CD4-positive, alpha-beta T cell treated with Interleukin-4 for 1 hour (primary cell): ENCODE data around the gene TMEM44.

ENCODE experiments used
- DNase-seq, 2 donors: peaks; one replicate each; pipeline ENCODE4 v3.0.0-alpha.2; 2020 to 2022

Gene TMEM44

GRCh38 chr3:194575484-194576210 lies 57.6 kb downstream of the TMEM44 start:
- DNase-seq, result no peak

- DNase-seq, result no peak
Measured at GRCh38 chr3:194574639-194575483, 58.4 kb downstream of the TMEM44 start.

- DNase-seq, result peak; percentile 49 to 50
Measured at GRCh38 chr3:194573680-194574437, 59.4 kb downstream of the TMEM44 start.

GRCh38 chr3:194572944-194573491 lies 60.2 kb downstream of the TMEM44 start:
- DNase-seq, result no peak

DNA sequence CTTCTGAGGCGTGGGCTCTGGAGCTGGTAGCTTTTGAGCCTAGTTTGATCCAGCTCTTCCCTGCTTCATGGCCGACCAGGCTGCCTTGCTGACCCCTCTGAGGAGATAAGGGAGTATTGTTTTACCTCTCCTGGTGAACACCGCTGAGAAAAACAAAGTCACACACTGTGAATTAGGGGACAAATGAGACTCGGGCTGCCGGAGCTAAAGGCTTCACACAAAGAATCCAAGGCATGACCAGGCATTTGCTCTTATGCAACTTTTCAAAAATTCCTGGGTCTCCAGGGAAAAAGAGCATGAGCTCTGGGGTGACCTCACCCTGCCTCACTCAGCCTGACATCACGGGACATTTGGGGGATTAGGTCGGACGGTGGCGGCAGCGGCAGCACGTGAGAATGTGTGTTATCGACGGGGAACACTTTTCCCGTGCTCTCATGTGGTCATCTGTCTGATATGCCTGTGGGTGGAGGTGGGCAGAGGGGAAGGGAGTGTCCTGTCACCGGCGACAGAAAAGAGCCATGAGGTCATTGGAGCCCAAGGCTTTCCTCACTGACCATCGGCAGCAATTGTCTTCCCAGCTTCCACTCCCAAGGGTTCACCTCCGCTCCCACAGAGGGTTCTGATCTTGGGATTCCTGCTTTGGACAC lies 61.0 kb downstream of the TMEM44 start:
- DNase-seq, result peak in 1 of 2 donors; percentile 57

- no peak for DNase-seq
Measured at GRCh38 chr3:194571491-194572142, 61.6 kb downstream of the TMEM44 start.

DNA sequence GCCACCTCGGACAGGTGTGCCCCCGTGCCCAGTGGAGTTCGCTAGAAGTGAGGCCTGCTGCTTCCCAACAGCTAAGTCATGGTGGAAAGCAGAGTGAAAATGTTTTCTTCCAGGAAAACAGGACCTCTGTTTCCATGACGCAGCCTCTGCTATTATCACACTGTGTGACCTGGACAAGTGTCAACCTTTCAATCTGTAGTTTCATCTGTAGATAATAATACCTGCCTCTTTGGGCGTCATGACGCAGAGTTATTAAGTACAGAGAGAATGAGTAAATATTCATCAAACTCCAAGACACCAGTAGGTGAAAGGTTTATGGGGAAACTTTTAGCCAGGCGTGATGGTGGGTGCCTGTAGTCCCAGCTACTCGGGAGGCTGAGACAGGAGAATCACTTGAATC lies 62.3 kb downstream of the TMEM44 start:
- no peak for DNase-seq

- no peak for DNase-seq
Measured at GRCh38 chr3:194570235-194570634, 63.0 kb downstream of the TMEM44 start.

- DNase-seq, result no peak
Measured at GRCh38 chr3:194569252-194569651, 64.0 kb downstream of the TMEM44 start.

DNA sequence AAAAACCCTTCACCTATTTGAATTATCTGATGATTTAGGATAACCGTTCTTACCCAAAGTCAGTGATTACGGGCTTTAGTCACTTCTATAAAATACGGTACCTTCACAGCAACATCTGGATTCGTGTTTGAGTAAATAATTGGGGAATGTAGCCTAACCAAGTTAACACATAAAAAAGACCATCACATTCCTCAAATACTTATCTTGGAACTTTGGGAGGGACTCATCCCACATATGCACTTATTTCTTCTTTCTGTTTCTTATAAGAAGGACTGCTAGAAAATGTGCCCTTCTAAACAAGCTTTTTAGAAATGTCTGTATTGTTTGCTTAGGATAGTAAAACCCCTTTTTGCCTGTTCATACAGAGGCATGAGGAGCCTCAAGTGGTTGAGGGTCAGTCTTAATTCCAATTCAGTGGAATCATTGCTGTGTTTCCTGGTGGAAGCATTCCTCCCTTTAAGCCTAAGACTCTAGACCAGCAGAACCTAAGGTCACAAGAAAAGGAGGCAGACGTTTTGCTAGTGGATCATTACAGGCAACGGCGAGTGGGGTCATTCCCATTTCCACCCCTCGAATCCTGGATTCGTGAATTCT lies 67.5 kb downstream of the TMEM44 start:
- DNase-seq, result no peak

- no peak for DNase-seq
Measured at GRCh38 chr3:194562986-194563385, 70.2 kb downstream of the TMEM44 start.

DNA sequence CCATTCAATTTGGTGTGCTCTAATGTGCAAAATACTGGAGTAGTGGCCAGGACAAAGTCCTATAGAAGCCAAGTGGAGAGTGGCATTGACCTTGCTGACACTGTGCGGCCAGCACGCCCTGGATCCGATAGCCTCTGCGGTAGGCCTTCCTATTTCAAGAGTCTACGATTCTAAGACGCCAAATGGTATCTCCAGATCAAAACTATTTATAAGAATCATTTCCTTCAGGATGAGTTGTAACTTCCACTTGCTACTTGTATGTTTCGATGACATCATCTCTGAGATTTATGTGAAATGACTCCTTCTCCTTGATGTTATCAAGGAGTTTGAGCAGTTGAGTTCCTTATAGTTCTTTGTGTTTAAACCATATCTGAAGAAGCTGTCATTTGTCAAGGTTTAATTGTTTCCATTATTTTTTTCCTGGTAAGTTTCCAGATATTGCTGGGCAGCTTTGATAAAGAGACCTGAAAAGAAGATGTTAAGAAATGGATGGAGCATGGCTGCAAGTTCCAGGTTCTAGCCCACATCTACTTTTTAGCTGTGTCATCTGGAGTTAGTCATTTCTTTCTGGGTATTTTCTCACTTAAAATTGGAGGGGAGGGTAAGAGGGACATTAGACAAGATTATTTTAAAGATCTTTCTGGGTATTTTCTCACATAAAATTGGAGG lies 71.8 kb downstream of the TMEM44 start:
- no peak for DNase-seq

- no peak for DNase-seq
Measured at GRCh38 chr3:194560047-194560446, 73.2 kb downstream of the TMEM44 start.

DNA sequence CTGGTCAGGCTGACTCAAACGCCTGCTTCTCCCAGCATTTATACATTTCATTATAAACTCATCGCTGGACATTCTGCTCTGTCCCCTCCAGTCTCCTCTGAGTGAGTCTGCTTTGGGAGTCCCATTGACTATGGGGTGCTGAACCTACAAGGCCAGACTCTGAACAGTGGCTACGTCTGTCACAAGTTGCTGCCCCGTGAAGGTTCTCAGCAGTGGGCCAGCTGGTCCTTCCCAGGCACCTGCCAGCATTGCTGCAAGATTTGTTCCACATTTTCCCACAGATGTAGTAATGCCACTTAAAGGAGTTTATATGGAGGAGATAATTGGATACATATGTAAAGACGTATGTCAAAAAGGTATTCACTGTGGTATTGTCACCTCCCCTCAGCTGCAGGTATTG lies 73.7 kb downstream of the TMEM44 start:
- no peak for DNase-seq

- peak in 1 of 2 donors; percentile 12 for DNase-seq
Measured at GRCh38 chr3:194556086-194557056, 76.8 kb downstream of the TMEM44 start.

- no peak for DNase-seq
Measured at GRCh38 chr3:194555175-194556062, 77.8 kb downstream of the TMEM44 start.

DNA sequence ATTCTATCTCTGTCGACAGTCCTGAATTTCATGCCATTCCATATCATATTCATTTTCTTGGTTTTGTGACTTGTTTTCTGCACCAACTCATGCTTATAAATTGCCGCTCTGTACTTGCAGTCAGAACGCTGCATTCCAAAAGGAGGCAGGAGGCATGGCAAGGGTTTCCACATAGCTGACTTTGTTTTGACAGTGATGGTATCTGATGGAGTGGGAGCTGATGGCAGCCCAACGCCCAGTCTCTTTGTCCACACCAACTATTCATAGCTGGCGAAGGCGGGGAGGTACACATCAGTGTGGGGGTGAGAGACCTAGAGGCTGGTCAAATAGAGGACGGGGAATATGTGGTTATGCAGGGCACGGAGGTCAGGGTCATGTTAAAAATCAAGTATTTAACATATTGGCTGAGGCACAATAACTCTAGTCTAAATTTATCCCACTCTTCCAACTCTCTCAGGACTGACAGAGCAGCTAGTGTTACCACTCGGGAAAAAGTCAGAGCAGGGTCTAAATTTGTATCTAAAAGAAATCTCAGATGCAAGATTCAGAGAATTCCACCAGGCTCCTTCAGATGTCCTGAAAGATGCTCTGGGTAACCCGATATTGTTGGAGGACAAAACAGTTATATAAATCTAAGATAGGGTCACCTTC lies 78.6 kb downstream of the TMEM44 start:
- DNase-seq, result no peak

- DNase-seq, result no peak
Measured at GRCh38 chr3:194552327-194552949, 80.8 kb downstream of the TMEM44 start.
